NCI-H748 treated with DMSO at 0.1 percent for 48 hours (cell line): Measurements from ENCODE around the gene TEX36.
"Not testable (repeated sequence)": the region's sequence is repeated elsewhere in the genome, so short reads cannot be mapped to it uniquely, and the experiment has no call there.

Source experiments
- DNase-seq: peaks from one replicate; lab custom pipeline; 2025; lab: John Stamatoyannopoulos, UW

Gene TEX36, protein sequence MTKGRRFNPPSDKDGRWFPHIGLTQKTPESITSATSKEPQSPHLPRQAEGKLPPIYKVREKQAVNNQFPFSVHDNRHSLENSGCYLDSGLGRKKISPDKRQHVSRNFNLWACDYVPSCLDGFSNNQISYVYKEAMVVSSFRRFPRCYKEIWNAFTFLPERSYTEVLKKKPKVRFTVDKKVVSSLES

GRCh38 chr10:125683063-125683462 is at the start of gene TEX36:
TEX36 (minus strand) TSS chr10:125683163; CDS start chr10:125682989, 174 bp downstream.
- DNase-seq, result no peak

GRCh38 chr10:125727436-125727835 is 44.5 kb upstream of the TEX36 start:
- DNase-seq, result no peak

GRCh38 chr10:125726914-125727313 is 44.0 kb upstream of the TEX36 start:
- DNase-seq, result no peak

GRCh38 chr10:125722811-125723210 is 39.8 kb upstream of the TEX36 start:
- DNase-seq, result no peak

GRCh38 chr10:125721035-125721434 is 38.1 kb upstream of the TEX36 start:
- no peak for DNase-seq

- DNase-seq, result no peak
Measured at GRCh38 chr10:125720002-125720382, 37.0 kb upstream of the TEX36 start.

DNA sequence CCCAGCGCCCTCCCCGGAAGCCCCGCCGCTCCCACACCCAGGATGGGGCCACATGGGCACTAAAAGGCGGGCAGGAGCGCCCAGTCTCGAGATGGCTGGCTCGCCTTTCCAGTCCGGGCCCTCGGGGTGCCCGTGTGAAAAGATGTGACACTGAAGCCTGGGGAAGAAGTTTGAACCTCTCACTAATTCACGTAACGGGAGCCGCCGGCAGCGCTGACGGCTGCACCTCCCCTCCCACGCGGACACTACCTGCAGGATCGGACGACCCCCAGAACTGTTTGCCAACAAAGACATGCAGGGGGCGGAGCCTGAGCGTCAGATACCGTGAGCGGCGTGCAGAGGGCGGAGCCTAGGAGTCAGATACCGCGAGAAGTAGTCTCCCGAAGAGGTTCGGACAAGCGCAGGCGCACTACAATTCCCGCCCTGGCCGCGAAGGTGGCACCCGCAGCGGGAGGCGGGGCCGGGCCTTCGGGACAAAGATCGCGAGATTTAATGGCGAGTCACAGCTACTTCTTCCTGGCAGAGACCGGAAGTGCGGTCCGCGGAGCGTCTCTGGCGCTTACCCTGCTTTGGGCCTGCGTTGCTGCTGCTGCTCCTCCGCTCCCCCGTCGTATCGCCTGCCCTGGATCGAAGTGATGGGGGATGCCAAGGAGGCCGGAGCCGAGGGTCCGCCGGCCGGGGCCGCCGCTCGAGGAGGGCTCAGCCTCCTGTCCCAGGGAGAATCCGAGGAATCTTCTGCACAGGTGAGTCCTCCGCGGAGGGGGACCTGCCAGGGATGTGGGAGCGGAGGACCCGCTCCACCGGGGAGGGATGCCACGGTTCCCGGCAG is 36.4 kb upstream of the TEX36 start, which contains the start of gene EDRF1:
Gene EDRF1, plus strand, starts transcription at position 537 of the 829 bp plus-strand sequence. Its CDS starts 99 bp downstream, at position 636.
- peak; percentile 96 for DNase-seq

GRCh38 chr10:125714728-125715127 is 31.8 kb upstream of the TEX36 start:
- not testable (repeated sequence) for DNase-seq

GRCh38 chr10:125711110-125711750 is 28.3 kb upstream of the TEX36 start:
- no peak for DNase-seq

GRCh38 chr10:125709553-125710474 is 26.9 kb upstream of the TEX36 start:
- DNase-seq, result no peak

- no peak for DNase-seq
Measured at GRCh38 chr10:125708971-125709503, 26.1 kb upstream of the TEX36 start.

GRCh38 chr10:125707541-125708468 is 24.8 kb upstream of the TEX36 start:
- no peak for DNase-seq

- no peak for DNase-seq
Measured at GRCh38 chr10:125700355-125700911, 17.5 kb upstream of the TEX36 start.

DNA sequence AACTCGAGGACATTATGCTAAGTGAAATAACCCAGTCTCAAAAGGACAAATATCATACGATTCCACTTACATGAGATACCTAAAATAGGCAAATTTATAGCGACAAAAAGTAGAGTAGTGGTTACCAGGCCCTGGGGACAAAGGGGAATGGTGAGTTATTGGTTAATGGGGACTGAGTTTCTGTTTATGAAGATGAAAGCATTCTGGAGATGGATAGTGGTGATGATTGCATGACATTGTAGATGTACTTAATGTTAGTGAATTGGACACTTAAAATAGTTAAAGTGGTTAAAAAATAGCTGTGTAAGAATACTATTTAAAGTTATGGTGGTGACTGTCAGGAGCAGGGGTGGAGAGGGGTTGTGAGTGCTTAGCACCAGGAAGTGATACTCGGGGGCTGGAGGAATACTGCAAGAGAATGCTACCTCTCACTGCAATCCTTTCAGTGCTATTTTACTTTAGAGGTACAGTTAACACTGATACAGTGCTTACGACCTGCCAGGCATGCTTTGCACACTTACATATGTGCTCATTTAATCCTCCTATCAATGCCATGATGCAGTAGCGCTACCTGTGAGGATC is 16.7 kb upstream of the TEX36 start:
- DNase-seq, result no peak

DNA sequence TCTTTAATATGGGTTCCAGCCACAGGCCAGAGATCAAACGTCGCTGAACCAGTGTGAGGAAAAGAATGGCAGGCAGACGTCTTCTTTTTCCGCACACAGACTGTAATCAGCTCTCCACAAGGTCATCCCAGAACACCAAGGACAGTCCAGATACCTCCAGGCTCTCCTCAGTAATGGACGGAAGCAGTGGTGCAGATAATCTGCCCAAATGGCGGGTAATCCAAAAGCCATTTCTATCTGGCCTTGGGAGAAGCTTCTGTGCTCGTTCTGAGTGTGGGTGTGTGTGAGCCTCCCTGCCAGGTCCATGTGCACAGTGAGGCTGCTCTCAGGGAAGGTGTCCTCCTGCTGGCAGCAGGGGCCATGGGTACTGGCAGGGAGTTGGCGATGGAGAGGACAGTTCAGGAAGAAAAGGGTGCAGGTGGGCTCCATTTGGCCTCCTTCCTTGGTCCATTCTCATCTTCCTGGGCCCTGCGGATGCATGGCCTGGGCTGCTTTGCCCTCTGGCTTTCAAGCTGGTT is 15.6 kb upstream of the TEX36 start:
- DNase-seq, result no peak

- DNase-seq, result not testable (repeated sequence)
Measured at GRCh38 chr10:125696884-125697283, 13.9 kb upstream of the TEX36 start.

DNA sequence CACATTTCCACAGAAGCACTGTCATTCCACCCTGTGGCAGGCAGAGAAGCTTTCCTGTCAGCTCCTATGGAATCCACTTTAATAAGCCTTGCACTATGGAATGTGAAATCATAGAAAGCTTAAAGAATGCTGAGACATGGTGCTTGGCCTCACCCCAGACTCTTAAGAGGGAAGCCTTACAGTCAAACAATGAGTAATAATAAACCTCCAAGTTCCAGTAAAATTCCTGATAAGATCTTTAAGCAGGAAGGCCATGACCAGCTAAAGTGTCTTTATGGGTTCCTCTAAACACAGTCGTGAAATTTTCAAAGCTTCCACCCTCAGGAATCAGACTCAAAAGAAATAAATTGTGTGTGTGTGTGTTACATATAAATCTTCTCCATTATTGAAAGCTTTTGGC is 11.9 kb upstream of the TEX36 start:
- no peak for DNase-seq

DNA sequence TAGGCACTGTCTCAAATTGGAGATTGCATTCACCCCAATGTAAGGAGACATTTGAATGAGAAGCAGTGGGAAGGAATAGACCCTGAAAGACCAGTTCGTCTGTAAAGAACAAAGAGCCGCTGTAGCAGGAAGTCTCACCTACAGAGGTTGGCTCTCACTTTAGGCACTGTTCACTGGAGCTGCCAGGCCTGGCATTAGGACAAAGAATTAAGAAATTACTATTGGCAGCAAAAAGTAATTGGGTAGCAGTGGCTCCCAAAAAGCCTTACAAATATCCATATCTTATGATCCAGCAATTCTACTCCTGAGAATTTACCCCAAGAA is 10.5 kb upstream of the TEX36 start:
- DNase-seq, result no peak
